ELR (cell line): Measurements from ENCODE around the gene HOTAIR.

Experiments used
- DNase-seq: peaks from one replicate; pipeline ENCODE4 v3.0.0-alpha.2; 2015; ENCODE audit warnings: low read depth

The HOTAIR gene

DNA sequence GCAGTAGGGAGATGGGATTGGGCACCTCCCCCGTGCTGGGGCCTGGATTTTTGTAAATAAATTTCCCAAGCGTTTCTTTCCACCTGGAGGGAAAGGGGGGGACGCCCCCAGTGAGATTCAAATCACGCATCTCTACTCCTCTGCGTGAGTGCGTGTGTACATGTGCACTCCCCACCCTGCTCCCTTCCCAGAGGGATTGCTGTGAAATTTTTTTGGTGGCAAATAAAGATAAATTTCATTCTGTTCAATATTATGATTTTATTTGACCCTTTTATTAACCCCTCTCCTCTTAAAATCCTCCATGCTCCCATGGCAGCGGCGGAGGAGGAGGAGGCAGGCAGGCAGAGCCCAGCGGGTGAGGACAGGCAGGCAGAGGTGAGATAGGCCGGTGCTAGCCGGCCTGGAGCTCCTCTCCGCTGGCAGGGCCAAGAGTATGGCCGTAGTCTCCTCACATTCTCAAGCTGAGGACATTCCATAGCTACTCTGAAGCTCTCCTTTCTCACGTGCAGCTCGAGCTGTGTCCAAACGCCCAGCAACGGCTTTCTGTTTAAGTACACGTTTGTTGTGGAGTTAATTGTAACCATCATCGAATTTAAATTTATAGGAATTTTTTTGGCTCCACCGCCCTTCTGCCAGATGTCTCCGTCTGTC is 1.5 kb upstream of the HOTAIR start:
- DNase-seq = peak; percentile 57

DNA sequence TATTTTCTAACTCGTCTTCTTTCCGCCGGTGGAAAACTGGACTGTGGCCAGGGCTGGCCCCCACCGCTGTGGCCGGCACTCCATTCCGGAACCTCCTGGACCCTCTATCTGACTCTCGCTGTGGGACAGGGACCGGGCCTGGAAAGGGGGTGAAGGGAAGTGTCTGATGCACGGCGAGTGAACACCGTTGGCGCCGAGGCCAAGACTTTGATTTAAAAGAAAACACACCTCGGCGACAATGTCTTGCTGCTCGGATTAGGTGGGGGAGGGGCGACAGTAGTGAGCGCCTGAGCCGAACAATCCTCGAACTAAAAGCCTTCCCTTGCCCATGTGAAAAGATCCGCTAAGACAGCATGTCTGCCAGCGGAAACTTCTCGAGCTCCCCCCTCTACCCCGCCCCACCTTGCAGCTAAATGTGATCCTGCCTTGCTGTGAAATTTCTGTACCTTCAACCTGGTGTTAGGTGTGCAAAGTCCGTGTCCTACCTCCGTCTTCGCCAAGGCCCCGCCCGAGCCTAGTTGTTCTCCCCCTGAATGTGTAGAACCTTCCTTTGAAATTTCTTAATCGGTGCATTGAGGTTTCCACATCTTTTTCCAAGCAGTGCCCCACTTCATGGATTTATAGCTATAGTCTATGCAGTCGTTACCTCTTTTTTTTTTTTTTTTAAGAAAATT is 862 bp upstream of the HOTAIR start:
- peak; percentile 28 for DNase-seq

- DNase-seq = peak; percentile 59
These were observed 314 bp upstream of the HOTAIR start for GRCh38 chr12:53975064-53975471.

DNA sequence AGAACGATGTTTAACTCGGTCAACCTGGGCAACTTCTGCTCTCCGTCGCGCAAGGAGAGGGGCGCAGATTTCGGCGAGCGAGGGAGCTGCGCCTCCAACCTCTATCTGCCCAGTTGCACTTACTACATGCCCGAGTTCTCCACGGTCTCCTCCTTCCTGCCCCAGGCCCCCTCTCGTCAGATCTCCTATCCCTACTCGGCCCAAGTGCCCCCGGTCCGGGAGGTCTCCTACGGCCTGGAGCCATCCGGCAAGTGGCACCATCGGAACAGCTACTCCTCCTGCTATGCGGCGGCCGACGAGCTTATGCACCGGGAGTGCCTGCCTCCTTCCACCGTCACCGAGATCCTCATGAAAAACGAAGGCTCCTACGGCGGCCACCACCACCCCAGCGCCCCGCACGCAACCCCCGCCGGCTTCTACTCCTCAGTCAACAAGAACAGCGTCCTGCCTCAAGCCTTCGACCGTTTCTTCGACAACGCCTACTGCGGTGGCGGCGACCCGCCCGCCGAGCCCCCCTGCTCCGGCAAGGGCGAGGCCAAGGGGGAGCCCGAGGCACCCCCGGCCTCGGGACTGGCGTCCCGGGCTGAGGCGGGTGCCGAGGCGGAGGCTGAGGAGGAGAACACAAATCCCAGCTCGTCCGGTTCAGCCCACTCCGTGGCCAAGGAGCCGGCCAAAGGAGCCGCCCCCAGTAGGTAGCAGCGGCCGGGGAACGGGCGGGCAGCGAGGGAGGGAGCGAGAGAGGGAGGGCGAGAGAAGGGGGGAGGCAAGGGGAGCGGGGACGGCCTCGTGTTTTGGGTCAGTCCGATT is 1.3 kb downstream of the HOTAIR start:
- DNase-seq = peak; percentile 73

DNA sequence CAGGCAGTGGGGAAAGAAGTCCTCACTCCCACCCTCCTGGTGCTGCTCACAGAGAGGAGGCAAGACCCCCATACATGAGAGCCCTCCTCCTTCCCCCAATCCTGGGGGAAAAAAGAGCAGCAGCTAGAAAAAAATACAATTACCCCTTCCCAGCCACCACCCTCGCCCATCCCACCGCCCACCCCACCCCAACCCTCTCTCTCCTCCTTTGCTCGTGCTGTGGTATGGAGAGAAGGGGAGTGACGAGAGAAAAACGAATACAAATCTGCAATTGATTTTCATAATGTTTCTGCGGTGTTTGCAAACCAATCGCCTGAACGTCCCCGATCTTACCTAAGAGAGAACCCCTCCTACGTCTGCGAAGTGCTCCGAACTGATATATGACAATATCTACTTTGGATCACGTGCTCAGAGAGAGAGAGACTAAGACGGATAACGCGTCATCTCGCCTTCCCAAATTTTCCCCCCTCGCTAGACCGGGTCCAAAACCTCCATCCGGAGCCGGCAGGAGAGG is 2.0 kb downstream of the HOTAIR start, which contains the start of gene HOXC11:
HOXC11 (plus strand) TSS at position 405 of the 514 bp plus-strand sequence. CDS start 116 bp downstream, outside the sequence.
- DNase-seq = peak; percentile 49

DNA sequence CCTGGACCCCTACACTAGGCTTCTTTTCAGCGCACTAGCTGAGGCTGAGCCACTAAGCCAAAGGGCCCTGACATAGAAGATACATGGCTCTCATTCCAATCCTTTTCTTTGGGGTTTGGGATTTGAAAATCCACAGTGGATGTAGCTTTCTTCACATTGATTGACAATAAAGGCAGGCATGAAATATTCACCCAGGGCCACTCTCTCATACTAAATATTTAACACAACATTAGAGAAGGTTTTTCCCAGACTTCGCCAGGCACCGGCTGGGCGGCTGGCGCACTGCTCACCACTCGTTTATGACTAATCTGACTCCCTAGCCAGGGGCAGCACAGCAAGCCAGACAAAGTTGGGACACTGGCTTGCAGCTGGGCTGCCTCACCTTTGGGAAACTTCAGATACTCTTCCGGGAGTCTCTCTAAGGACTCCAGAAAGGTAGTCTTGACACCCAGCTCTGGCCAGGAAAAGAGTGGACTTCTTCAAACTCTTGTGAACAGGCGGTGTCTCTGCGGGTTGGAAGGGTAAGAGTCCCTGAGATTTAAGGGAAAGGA is 2.5 kb downstream of the HOTAIR start:
- peak; percentile 75 for DNase-seq

DNA sequence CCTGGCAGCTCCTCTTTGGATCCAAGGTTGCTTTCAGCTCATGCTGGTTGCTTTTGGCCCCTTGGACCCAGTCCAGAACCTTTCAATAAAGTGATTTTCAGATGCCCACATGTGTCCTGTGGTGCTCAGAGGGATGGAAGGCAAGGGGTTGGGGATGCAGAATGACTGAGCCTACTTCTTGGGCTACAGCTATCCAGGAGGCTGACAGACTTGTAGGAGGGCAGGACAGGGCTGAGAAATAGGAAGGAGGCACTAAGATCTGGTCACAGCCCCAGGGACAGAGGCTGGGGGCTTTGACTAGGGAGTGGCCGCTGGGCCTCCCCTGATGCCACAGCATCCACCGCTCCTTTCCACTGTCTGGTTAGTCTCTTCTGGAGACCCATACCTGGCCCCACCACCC is 3.1 kb downstream of the HOTAIR start:
- no peak for DNase-seq

DNA sequence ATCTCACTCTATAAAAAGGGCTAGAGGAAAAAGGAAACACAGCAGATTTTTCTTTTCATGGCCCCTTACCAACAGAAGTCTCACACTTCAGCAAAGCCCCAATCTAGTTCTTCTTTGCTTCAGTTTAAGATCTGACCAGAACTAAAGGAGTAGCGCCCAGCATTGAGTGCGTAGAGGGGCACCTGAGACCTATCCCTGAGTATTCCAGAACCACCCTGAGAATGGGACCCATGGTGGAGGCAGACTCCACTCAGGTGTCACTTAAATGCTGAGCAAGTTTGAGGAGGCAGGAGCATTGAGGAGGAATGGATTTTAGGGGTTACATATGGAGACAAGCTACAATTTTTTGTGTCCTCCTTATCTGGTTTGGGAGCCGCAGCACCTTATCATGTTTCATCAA is 3.6 kb downstream of the HOTAIR start:
- DNase-seq = no peak

GRCh38 chr12:53970451-53970850 is 4.3 kb downstream of the HOTAIR start:
- no peak for DNase-seq

DNA sequence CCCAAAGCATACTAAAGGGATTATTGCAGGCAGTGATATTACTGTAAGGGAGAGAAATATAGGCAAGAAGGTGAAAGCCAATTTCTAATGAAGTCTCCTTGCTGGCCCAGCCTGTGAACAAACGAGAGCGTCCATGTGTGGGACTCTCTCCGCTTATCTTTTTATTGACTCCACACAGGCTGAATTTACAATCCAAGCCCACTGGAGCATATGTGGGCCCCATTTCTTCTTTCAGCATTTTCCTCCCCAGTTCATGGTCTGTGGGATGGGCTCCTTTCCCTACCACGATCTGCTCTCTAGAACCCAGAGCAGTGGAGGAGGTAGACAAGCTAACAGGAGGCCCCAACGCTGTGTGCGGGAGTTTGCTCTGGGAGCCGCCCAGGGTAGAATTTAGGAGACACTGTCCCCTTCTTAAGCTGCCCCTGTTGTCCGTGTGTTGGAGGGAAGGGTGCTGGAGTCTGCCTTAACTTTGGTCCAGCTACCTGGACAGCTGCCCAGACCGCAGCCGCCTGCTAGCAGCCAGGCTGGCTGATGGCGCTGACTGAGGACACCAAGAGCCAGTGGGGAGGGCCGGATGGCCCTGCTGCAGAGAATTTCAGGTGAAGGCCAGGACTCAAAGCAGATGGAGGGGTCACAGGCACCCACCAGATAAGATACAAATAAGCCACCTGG is 5.0 kb downstream of the HOTAIR start:
- DNase-seq = no peak

DNA sequence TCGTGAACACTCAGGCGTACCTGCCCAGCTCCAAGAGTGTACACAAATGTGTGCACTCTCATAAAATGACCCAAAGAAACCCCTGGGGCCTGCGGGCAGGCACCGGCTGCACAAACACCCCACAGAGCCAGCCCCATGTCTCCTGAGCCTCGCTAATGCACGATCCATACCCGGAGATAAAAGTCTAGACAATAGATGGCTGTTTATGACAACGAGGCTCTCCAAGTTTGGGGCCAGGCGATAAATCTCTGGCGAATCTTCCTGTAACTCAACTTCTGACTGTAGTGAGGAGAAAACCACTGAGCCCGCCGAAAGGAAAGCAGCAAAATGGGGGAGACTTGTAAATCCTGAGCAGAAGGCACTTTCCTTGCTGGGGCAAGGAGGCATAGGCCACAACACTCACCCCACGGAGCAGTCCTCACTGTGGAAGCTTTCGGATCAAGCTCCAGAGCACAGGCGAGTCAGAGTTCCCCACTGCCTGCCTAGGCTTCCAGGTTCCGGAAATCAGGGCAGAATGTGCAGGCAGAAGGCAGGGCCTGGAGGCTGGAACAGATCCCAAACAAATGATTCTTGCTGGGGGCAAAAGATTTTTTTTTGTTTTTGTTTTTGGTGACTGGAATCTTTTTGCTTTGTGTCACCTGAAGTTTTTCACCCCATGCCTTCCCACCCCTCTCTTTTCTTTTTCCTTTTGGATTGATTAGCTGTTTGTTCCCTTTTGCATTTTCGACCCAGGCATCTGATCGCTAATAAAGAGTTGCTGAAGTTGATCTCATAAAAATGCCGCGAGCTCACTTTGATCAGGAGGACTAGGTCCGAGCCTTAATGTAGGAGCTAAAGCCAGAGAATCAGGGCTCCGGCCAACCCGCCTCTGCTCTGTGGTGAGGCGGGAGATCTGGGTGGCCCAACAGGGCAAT is 6.3 kb downstream of the HOTAIR start:
- DNase-seq = peak; percentile 58

GRCh38 chr12:53967421-53967925 is 7.3 kb downstream of the HOTAIR start:
- peak; percentile 51 for DNase-seq

- peak; percentile 58 for DNase-seq
These were observed 8.2 kb downstream of the HOTAIR start for GRCh38 chr12:53966385-53967133.

- DNase-seq = no peak
These were observed 8.7 kb downstream of the HOTAIR start for GRCh38 chr12:53966085-53966384.

DNA sequence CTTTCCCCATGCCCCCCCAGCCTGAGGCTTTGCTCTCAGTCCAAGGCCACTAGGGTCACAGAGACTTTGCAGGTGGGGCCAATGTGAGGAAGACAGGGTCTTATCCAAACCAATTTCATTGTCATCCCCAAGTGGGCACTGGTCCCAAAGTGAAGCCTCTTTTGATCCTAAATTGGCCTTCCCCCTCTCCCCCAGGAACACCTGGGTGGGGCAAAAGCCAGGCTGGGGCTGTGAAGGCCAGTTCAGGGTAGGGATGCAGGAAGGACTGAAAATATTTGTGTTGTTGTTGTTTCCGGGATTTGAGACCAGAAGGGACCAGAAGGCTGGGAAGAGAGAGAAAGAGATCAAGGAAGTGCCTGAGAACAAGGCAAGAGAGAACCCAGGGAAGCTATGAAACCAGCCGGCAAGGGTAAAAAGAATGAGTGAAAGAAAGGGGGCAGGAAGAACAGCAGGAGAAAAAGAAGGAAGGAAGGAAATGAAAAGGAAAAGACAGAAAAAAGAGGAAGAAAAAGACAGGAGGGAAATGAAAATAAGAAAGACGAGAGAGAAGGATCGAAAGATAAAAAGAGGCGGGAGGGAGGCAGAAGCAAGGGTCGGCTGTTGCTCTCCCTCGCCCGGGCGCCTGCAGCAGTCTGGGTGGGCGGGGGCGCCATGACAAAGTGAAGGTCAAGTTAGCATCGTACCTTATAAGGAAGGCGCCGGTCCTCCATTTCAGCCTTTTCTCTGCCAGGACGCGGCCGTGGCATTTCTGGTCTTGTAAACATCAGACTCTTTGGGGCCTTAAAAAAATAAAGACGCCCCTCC is 9.3 kb downstream of the HOTAIR start:
- peak; percentile 75 for DNase-seq

DNA sequence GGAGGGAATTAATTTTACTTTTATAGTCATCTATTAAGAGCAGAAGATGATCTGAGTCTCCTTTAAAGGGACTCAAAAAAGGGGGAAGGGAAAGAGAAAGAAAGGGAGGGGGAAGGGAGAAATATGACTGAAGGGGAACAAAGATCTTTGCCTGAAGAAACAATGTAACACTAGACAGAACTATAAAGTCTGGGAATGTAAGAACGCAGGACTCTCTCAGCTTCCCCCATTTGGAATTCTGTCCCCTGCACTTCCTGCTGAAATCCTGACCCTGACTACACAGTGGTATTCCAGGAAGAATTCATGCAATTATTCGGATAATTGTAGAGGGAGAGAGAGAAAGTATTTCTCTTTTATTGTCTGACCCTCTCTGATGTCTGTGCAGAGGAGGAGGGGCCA is 10.4 kb downstream of the HOTAIR start:
- DNase-seq = peak; percentile 20

DNA sequence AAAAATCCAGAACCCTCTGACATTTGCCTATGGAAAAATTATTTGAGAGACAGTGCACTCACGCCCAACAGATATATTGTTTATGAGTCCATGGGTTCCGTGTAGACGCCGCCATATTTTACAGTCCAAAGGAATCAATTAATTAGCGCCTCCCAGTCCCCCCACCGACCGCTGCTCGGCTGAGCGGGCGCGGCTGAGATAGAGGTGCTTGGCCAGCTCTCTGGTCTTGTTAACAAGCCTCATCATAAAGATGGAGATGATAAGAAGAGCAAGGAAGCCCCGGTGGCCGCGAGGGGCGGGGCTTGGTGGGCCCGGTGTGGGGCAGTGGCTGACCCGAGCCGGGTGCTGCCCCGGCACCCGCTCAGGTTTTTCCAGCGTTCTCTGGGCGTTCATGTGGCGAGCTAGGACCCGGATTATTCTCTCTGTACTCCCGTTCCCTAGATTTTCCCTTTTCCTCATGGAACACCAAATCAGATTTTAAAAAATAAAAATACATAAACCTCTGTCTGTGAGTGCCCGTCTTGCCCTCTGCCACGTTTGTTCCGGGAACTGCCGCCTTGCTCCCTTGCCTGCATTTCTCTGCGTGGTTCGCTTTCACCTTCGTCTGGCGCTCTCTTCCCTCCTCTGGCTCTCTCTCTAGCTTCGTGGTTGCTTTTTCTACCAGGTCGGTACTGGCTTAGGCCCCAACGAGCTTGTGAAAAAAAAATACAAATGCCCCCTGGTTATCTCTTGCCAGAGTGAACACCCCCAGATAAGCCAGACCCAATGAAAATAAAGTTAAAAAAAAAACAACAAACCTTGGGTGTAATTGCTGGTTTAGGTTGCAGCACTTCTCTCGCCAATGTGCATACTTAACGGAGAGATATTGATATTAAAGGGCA is 11.1 kb downstream of the HOTAIR start:
- peak; percentile 49 for DNase-seq

GRCh38 chr12:53963005-53963404 is 11.7 kb downstream of the HOTAIR start:
- DNase-seq = no peak
